HG02870 (cell line): Measurements from ENCODE around the gene MEGF6.

ENCODE experiments used
- ATAC-seq: cut with Tn5 transposase; IDR thresholded peaks from one replicate; pipeline ENCODE4 v1.9.1; 2021; ENCODE audit warnings: mild to moderate bottlenecking, moderate library complexity; ENCODE audit not compliant: unreplicated experiment

The MEGF6 gene

DNA sequence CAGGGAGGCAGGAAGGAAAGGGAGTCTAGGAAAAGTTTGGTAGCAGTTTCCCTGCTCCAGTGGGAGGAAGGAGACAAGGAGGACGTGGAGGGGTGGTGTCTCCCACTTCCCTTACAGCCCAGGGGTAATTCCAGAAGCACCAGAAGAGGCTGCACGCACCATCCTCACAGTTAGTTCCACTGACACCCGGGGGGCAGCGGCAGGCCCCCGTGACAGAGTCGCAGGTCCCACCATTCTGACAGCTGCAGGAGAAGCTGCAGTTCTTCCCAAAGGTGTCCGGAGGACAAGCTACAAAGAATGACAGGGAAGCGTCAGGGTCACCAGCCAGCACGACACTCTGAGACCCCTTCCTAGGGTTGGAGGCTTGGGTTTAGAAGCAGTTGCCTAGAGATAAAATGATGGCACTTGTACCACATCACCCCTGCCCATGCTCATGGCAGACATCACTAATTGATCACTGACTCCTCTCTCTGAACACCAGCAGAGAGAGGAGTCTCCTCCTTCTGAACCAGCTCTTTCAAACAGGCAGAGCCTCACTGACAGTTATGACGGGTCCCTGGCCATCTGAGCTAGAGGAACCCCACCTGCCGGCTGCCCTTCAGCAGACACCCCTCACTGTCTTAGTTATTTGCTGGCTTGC, 103.6 kb downstream of the MEGF6 start:
- ATAC-seq: no peak

- no peak for ATAC-seq
These were observed 104.4 kb downstream of the MEGF6 start for GRCh38 chr1:3506943-3507342.

DNA sequence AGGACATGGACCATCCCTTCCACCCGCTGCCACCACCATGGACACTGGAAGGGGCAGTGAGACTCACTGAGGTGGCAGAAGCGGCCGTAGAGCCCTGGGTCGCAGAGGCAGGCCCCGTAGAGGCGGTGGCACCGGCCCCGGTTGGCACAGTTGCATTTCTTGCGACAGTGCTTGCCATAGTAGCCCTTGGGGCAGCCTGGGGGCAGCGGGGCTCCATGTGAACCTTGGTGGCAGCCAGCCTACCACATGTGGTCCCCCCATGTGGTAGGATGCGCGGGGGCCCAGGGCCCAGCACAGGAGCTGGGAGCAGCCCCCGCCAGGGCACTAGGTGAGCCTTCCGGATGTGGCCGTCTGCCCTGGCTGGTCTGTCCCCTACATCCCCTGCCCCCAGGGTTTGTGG, 105.3 kb downstream of the MEGF6 start:
- ATAC-seq: no peak

DNA sequence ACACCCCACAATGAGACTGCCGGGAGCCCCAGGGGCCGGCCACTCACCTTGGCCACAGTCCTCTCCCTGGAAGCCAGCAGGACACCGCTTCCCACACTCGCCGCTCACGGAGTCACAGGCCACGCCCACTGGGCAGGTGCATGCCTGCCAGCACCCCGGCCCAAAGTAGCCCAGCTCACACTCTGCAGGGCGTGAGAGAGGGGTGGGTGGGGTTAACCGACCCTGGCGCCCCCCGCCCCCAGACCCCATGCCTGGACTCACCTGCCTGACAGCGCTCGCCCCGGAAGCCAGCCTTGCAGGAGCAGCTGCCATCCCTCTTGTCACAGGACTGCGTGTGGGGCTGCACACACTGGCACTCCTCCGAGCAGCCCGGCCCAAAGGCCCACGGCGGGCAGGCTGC, 106.1 kb downstream of the MEGF6 start:
- ATAC-seq: no peak

- no peak for ATAC-seq
These were observed 106.5 kb downstream of the MEGF6 start for GRCh38 chr1:3504822-3505153.

- no peak for ATAC-seq
These were observed 107.0 kb downstream of the MEGF6 start for GRCh38 chr1:3504151-3504821.

GRCh38 chr1:3503525-3503886, 107.8 kb downstream of the MEGF6 start:
- no peak for ATAC-seq

- no peak for ATAC-seq
These were observed 108.4 kb downstream of the MEGF6 start for GRCh38 chr1:3502641-3503524.

DNA sequence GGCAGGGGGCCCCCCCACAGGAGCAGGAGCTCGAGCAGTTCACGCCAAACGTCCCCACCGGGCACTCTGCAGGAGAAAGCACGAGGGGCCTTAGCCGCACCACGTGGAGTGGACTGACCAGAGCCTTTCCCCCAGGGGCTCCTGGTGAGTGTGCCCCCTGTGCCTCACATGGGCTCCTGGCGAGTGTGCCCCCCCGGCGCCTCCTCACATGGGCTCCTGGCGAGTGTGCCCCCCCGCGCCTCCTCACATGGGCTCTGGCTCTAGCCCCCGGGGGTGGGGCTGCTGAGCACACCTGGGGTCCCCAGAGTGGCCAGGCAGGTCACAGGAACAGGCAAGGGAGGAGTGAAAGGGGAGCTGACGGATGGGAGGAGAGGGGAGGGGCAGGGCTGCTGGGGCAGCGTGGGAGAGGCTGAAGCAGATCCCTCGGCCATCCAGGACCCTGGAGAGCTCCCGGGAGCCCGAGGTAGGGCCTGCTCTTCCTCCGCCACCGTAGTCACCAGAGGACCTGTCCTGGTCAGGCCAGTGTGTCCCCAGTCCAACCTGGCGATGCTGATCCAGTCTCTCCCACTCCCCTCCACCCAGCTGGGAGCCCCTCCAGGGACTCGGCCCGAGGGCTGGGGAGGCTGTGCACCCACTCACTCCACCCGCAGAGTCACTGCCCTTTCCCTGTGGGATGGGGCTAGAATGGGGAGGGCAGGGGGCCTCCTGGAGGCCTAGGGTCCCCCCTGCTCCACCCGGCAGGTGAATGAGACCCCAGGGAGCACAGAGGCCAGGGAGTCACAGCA, 109.3 kb downstream of the MEGF6 start:
- ATAC-seq: no peak

- no peak for ATAC-seq
These were observed 109.9 kb downstream of the MEGF6 start for GRCh38 chr1:3501437-3501836.

- no peak for ATAC-seq
These were observed 111.0 kb downstream of the MEGF6 start for GRCh38 chr1:3500265-3500835.

GRCh38 chr1:3499611-3500010, 111.7 kb downstream of the MEGF6 start:
- ATAC-seq: no peak

DNA sequence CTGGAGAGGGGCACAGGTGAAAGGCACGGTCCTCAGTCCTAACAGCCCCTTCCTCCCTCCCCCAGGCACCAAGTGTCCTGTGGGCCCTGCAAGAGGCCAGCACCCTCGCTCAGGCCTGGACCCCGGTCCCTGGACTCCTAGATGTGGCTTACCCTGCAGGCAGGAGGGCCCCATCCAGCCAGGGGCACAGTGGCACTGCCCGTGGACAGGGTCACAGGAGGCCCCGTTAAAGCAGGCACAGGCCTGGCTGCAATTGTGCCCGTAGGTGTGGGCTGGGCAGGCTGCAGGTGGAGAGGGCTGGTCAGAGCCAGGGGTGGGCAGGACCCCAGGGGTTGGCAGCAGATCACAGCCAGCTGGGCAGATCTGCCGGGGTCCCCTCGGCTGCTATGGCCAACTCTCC, 112.3 kb downstream of the MEGF6 start:
- ATAC-seq: no peak

- no peak for ATAC-seq
These were observed 112.9 kb downstream of the MEGF6 start for GRCh38 chr1:3498246-3498930.

DNA sequence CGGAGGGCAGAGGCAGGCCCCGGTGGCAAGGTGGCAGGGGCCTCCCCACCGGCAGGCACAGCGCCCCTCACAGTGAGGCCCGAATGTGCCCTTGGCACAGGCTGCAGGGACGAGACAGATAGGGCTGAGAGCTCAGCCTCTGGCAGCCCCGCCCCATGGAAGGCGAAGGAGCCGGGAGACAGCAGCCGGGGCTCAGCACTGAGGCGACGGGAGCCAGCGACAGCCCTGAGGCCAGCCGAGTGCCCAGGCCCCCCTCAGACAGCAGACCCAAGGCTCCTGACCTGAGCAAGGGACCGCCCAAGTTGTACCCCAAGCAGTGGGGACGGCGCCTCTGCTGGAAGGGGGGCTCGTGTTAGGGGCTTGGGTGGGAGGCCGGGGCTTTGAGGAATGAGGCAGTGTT, 113.8 kb downstream of the MEGF6 start:
- ATAC-seq: no peak

DNA sequence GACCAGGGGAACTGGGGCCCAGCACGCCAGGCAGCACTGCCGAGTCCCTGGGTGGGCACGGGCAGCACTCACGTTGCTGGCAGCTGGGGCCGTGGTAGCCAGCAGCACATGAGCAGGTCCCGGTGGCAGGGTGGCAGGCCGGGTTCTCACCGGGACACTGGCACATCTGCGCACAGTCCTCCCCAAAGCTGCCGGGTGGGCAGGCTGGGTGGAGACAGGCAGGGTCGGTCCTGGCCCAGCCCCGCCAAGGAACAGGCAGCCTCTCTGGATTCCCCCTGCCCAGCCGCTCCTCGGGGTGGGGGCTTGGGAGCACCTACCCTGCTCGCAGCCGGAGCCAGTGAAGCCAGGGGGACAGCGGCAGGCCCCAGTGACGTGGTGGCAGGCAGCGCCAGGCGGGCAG, 114.4 kb downstream of the MEGF6 start:
- ATAC-seq: no peak

GRCh38 chr1:3495776-3496745, 115.2 kb downstream of the MEGF6 start:
- ATAC-seq: no peak

- no peak for ATAC-seq
These were observed 116.7 kb downstream of the MEGF6 start for GRCh38 chr1:3494321-3495308.
